ENCODE data around the gene CSPG4. TPM values are rescaled to one million over a fixed set of nuclear protein-coding genes. Genes with fewer than 3 reads are reported as not detected.
"Not testable (repeated sequence)": the region's sequence is repeated elsewhere in the genome, so short reads cannot be mapped to it uniquely, and the experiment has no call there.

Gene CSPG4, protein sequence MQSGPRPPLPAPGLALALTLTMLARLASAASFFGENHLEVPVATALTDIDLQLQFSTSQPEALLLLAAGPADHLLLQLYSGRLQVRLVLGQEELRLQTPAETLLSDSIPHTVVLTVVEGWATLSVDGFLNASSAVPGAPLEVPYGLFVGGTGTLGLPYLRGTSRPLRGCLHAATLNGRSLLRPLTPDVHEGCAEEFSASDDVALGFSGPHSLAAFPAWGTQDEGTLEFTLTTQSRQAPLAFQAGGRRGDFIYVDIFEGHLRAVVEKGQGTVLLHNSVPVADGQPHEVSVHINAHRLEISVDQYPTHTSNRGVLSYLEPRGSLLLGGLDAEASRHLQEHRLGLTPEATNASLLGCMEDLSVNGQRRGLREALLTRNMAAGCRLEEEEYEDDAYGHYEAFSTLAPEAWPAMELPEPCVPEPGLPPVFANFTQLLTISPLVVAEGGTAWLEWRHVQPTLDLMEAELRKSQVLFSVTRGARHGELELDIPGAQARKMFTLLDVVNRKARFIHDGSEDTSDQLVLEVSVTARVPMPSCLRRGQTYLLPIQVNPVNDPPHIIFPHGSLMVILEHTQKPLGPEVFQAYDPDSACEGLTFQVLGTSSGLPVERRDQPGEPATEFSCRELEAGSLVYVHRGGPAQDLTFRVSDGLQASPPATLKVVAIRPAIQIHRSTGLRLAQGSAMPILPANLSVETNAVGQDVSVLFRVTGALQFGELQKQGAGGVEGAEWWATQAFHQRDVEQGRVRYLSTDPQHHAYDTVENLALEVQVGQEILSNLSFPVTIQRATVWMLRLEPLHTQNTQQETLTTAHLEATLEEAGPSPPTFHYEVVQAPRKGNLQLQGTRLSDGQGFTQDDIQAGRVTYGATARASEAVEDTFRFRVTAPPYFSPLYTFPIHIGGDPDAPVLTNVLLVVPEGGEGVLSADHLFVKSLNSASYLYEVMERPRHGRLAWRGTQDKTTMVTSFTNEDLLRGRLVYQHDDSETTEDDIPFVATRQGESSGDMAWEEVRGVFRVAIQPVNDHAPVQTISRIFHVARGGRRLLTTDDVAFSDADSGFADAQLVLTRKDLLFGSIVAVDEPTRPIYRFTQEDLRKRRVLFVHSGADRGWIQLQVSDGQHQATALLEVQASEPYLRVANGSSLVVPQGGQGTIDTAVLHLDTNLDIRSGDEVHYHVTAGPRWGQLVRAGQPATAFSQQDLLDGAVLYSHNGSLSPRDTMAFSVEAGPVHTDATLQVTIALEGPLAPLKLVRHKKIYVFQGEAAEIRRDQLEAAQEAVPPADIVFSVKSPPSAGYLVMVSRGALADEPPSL (N-terminal part only)
- 246 TPM for total RNA-seq

DNA sequence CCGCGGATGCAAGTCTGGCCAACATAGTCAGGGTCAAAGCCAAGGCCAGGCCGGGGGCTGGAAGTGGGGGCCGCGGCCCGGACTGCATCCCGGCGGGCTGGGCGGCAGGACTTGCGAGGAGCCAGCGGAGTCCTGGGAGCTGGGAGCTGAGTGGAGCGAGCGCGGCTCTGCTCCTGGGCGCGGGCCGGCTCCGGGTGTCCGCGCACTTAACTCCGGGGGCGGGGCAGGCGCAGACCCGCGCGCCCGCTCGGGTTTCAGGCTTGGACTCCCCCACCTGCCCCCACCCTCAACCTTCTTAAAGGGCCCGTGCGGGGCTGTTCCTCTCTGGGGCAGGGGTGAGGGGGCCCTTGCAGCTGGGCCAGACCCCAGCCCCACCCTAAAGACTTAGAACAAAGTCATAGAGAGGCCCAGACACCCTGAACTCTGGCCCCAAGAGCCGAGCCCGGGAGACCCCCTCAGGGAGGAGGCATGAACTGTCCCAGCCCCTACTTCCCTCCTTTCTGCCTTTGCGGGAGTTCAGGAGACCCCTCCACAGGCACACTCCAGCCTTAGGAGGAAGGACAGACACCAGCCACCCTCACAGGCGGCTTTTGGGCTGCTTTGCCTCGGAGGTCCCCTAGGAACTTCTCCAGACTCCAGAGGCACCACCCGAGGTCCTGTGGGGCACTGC, at the start of gene CSPG4:
TSS of gene CSPG4 (minus strand) at position 181 of the 670 bp plus-strand sequence. CDS start at position 88, 93 bp downstream.
- peak; percentile 95 for DNase-seq

DNA sequence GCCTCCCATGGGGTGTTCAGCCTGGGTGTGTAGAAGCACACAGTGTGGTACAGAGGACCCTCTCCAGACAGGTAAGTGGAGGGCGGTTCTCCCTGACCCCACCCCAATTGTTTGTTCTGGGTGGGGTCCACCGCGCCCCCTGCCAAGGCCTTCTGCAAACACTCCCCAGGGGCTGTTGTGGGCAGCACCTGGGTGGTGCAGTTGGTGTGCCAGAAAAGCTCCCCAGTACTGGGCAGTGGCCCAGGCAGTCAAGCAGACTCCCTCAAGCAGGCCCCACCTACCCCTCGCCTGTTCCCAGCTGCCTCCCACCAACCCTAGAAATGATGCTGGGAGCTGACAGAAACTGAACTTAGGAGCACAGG, 49.7 kb upstream of the CSPG4 start:
- DNase-seq = not testable (repeated sequence)

DNA sequence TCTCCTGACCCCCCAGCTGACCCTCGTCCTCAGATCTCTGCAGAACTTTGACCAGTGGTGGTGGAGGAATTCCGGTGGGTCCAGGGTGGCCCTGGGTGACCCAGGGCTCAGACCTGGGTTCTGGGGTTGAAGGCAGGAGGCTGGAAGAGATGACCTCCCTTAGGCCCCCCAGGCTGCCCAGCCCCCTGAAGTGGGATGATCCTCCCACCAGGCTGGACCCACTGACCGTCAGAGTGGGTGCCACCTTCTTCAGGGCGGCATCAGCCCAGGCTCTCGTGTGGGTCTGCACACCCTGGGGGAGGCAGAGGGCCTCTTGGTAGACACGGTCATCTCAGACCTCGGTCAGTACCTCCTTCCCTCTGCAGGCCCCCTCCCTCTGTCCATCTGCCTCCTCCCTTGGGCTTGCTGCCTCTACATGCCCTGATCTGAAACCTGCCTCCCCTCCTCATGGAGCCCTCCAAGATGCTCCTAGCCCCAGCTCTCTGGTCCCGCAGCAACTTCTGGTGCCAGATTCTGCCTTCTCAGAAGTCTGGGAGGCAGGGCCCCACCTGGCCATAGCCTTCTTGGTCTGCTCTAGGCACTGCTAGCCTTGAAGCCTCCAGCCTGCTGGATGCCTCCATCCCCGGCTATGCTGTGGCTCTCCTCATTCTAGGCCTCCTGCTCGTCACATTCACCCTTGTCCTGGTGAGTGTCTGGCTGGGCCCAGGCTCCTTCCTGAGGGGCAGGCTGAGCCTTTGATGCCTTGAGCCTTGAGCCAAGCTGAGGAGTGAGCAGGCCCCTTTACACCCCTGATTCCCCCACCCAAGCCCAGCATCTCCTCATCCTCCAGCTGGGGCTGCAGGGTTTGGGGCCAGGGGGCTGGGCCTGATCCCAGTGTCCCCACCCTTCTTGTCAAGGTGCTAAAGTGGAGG, 49.1 kb upstream of the CSPG4 start:
- DNase-seq = no peak

DNA sequence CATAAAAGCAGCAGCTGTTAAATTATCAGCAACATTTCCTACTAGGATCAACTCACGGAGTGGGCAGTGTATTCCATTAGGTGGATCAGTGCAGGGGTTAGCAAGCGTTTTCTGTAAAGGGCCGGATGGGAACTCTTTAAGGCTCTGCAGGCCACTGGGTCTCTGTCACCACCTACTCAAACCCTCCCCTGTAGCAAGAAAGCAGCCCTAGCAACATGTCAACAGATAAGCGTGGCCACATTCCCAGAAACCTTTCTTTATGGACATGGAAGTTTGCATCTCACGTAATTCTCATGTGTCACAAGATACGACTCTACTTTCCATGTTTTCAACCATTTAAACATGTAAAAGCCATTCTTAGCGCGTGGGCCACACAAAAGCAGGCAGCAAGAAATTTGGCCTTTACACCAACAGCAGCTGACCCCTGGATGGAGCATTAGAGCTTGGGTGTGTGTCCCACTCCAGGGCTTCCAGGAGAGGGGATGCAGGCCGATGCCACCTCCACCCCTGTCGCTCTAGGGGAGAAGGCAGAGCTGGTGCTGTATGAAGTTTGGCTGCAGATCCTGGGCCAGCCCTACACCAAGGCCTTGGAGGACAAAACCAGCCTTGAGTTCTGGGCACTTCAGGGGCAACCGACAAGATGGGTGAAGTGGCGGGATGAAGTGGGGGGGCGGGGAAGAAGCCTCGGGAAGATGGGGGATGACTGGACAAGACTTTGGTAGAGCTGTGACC, 48.2 kb upstream of the CSPG4 start:
- no peak for DNase-seq

DNA sequence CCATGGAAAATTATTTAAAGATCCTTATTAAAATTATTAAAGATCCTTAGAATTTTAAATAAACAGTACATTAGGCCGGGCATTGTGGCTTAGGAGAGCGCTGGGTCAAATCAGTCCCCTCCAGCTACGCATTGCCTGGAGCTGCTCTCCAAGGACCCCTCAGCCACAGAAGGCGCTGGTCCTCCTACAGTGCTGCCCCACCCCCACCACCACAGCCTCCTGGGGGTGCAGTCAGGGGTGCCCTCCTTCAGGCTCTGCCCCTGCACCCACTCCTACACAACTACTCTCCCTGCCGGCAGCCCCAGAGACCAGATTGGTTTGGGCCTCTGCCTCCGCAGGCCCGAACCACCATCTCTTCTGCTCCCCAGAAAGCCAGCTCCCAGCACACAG, 47.5 kb upstream of the CSPG4 start:
- not testable (repeated sequence) for DNase-seq

DNA sequence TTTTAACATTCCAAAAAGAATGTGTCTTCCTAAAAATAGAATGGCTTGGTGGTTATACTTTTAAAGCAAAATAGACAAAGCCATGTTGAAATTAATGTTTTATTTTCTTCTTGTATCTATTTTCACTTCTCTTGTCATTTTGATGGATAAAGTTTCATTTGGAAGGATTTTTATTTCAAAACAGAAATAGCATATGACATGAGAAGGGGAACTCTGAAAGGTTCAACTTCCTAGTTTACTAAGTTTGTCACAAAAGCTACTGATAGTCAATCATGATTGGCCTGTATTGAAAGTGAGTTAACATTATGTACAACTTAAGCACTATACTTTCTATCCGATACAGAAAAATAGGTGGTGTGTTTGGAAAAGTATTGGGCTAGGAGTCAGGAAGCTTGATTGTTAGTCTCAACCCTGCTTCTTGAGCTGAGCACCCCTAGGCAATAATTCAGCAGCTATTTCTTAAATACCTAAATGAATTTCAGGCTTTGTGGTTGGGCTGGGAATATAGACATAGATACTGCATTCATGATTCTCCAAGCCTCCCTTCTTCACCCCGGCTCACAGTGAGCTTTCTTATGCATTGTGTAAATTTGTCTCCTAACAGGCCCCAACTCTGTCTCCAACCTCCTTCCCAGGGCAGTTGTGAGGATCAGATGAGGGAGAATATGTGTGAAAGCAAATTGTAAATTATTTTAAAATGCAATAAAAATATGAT, 46.9 kb upstream of the CSPG4 start:
- DNase-seq = no peak

DNA sequence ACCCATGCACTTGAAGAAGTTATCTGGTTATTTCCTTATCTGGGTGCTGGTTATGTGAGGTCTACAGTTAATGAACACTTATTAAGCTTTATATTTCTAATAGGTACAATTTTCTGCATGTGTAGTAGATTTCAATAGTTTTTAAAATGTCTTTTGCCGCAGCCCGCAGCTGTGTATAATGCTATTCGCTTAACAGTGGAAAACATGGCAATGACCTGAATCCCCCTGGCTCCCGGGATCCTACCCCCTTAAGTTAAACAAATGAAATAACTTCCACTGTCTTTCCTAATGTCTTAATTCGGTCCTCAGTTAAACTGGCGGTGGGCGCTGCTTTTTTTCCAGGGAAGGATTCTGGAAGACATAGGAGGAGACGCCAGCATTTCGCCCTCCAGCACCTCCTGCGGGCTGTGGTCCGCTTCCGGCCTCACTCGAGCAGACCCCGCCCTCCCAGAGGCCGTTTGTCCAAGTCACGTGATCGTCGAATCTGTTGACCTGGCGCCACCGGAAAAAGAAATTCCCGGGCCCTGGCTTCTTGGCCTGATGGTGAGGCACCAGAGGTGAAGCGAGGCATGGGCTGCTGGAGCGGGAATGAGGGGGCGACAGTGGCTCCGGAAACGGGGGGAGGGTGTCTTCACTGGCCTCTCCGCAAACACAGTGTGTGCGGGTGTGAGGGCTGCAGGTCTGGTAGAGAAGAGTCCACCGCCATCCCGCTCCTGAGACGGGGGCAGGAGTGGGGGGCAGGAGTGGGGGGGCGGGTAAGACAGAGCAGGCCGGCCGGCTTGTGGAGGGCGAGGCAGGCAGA, 45.6 kb upstream of the CSPG4 start:
- peak; percentile 96 for DNase-seq

DNA sequence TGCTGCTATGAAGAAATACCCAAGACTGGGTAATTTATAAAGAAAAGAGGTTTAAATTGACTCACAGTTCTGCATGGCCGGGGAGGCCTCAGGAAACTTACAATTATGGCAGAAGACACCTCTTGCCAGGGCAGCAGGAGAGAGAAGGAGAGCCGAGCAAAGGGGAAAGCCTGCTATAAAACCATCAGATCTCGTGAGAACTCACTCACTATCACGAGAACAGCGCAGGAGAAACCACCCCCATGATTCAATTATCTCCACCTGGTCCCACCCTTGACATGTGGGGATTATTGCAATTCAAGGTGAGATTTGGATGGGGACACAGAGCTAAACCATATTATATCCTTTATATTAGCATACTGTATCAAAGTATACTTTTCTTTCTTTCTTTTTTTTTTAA, 42.2 kb upstream of the CSPG4 start:
- not testable (repeated sequence) for DNase-seq

DNA sequence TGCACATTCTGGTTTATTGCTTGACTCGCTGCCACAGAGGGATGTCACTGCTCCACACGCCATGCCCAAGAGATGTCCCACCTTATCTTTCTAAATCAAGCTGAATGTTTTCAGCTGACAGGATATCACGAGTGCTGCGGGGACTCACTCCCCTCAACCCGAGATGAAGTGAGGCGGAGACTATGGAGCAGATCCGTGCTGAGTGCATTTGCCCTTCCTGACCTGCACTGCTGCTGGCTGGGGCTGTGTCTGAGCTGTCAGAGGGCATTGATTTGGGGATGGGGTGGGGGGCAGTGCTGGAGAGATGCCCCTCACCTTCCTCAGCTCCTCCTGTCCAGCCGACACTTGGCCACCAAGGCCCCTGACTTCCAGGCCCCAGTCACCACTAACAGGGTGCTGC, 40.5 kb upstream of the CSPG4 start:
- DNase-seq = no peak

DNA sequence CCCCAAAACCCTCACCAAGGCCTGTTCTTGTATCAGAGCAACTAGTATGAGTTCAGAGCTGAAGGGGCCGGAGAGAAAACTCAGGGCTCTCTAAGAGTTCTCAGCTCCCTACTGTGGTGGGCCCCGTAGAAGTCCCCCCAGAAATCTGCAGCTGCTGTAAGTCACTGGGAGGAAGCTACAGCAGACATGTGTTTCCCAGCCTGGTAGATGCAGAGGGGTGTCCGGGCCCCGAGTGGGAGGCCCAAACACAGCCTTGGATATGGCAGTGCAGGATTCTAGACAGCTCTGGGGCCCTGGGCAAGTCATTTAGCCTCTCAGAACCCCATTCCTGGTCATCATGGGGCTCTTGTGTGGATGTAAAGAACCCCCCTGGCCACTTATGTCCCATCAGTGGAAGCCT, 39.2 kb upstream of the CSPG4 start:
- DNase-seq = no peak

DNA sequence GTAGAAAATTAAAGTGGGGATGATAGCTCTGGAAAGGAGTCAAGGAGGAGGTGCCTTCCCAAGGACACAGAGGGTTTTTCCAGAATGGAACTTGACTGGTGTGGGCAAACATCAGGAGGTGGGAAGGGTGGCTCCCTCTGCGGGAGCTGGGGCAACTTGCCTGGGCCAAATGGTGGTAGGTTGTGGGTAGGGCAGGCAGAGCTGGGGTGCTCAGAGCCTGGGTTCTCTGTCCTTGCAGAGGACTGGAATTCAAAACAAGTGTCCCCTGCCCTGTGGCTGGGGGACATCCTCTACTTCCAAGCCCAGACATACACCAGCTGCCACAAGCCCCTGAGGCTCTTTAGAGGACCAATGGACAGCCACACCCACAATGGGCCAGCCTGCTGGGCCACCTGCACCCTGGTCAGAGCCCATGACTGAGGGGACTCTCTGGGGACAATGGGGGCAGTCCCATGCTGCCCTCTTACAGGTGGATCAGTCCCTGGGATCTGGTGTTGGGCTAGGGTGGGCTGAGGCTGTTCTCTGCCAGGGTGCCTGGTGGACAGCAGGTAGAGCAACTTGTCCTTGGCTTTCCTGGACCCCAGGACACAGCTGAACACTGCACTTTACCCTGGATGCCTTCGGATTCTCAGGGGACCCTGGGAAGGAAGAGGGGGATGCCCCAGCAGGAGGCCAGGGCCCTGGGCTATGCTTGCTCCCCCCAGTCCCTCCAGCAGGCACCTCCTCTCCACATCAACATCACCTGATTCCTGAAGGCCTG, 38.6 kb upstream of the CSPG4 start:
- no peak for DNase-seq

DNA sequence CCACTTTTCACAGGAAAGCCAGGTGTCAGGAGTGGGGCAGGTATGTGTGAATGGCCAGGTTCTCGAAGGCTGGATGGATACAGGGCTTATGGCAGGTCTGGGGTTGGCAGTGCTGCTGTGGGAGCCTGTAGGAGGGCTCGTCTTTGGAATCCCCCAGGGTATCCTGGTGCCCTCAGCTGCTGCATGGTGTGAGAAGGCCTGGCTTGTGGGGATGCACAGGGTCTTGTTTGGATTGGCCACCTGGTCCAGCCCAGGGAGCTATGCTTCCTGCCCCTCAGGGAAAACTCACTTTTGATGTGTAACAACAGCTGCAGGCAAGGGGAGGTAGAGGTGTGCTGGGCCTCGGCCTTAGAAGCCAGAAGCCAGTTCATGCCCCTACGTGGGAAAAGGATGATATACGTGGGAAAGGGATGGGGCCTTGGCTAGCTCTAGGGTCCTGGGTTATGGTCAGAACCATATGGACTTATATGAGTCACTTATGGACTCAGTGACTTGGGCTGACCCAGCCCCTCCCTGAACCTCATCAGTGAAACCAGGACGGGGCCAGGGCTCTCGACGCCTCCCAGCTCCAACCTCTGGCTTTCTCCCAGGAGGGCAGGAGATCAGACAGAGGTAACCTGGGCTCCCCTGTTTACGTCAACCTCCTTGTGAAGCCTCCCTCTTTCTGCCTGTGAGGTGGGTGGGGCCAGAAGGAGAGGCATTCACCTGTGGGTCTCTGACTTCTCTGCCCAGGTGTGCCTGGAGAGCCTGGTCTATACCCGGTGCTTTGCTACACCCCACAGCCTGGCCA, 37.8 kb upstream of the CSPG4 start:
- no peak for DNase-seq

DNA sequence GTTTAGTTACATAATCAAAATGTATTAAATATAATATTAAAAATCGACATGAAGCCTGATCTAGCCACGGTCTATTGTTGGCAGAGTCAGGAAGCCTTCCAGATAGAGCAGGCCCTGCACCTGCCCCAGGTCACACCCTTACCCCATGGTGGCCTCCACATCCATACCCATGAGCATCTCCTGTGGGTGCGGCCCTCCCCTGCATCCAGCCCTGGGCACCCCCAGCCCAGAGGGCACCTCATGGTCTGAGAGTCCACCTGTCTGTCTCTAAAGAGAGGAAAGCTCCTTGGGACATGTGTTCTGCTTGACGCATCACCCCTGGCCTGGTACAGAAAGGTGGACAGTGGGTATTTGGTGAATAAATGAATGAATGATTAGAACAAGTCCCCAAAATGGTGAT, 37.2 kb upstream of the CSPG4 start:
- no peak for DNase-seq

DNA sequence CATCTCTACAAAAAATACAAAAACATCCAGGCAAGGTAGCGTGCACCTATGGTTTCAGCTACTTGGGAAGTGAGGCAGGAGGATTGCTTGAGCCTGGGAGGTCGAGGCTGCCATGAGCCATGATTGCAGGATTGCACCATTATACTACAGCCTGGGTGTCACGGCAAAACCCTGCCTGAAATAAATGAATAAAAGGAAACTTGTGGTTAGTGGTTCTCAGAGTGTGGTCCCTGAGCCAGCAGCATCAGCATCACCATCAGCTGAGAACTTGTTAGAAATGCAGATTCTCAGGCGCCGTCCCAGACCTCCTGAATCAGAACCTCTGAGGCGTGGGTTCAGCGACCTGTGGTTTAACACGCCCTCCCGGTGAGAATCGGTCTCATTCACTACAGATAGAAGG, 36.2 kb upstream of the CSPG4 start:
- DNase-seq = not testable (repeated sequence)

DNA sequence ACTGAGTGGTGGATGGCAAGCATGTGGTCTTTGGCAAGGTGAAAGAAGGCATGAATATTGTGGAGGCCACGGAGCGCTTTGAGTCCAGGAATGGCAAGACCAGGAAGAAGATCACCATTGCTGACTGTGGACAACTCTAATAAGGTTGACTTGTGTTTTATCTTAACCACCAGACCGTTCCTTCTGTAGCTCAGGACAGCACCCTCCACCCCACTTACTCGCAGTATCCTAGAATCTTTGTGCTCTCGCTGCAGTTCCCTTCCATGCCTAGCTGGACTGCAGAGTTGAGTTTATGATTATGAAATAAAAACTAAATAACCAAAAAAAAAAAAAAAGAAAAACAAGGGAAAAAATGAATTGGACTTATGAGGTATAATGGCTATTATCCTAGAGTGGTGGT, 34.5 kb upstream of the CSPG4 start:
- not testable (repeated sequence) for DNase-seq

DNA sequence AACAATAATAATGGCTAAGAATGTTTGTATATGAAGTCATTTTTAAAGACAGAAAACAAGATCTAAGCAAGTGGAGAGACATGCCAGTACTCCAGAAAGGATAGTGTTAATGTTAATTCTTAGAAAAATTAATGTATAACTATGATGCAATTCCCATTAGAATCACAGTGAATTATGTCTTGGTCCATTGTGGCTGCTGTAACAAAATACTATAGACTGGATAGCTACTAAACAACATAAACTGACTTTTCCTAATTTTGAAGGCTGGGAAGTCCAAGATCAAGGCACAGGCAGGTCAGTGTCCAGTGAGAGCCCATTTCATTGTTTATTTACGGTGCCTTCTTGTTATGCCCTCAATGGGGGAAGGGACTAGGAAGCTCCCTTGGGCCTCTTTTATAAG, 32.7 kb upstream of the CSPG4 start:
- DNase-seq = no peak

DNA sequence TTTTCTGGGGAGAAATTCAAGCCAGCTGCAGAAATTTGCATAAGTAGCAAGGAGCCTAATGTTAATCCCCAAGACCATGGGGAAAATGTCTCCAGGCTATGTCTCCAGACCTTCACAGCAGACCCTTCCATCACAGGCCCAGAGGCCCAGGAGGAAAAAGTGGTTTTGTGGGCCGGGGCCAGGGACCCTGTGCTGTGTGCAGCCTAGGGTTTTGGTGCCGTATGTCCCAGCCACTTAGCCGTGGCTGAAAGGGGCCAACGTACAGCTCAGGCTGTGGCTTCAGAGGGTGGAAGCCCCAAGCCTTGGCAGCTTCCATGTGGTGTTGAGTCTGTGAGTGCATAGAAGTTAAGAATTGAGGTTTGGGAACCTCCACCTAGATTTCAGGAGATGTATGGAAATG, 29.7 kb upstream of the CSPG4 start:
- DNase-seq = not testable (repeated sequence)

Measured in tongue (tissue), 2 donors.